SJCRH30 (cell line): ENCODE measurements around the gene PRKCA. TPM values are rescaled to one million over a fixed set of nuclear protein-coding genes. Genes with fewer than 3 reads are reported as not detected.

Experiments used
- DNase-seq, 2 experiments: peaks; one replicate each; pipeline ENCODE4 v3.0.0-alpha.2; 2015 to 2020
- H3K27ac ChIP-seq: fragments of 250-450 bp; sonication (Bioruptor Pico); 2 replicates; pipeline ENCODE4 v1.5.1; 2020; ENCODE audit warnings: mild to moderate bottlenecking, moderate library complexity
- H3K27me3 ChIP-seq: fragments of 250-450 bp; sonication (Bioruptor Pico); 2 replicates; pipeline ENCODE4 v1.5.1; 2020; ENCODE audit warnings: mild to moderate bottlenecking, moderate library complexity
- H3K36me3 ChIP-seq: fragments of 250-450 bp; sonication (Bioruptor Pico); 2 replicates; pipeline ENCODE4 v1.5.1; 2020; ENCODE audit warnings: mild to moderate bottlenecking, moderate library complexity
- H3K4me1 ChIP-seq: fragments of 250-450 bp; sonication (Bioruptor Pico); 2 replicates; pipeline ENCODE4 v1.5.1; 2020; ENCODE audit warnings: mild to moderate bottlenecking, moderate library complexity
- H3K4me3 ChIP-seq: fragments of 250-450 bp; sonication (Bioruptor Pico); 2 replicates; pipeline ENCODE4 v1.5.1; 2020; ENCODE audit warnings: mild to moderate bottlenecking, moderate library complexity
- H3K9me3 ChIP-seq: fragments of 250-450 bp; sonication (Bioruptor Pico); replicated peaks from 2 replicates; pipeline ENCODE4 v1.5.1; 2020; ENCODE audit warnings: mild to moderate bottlenecking, moderate library complexity
- total RNA-seq: library from RNA; depleted of rRNA; stranded (reverse); fragments of >200 nt; shearing (Covaris generic); gene quantifications from 2 replicates; pipeline ENCODE4 v1.2.3, GENCODE V29; 2014

PRKCA gene
- total RNA-seq, 1 experiment from 2014 or later = 24.7 TPM

- Histone ChIP-seq H3K9me3 (no peaks in the 10 kb centered on the region), H3K27ac (no peak overlapping the region), H3K36me3 (peaks cover 13% of the 10 kb centered on the region), H3K27me3 (no peaks in the 10 kb centered on the region), H3K4me1 (no peaks in the 10 kb centered on the region), H3K4me3 (no peak overlapping the region)
- no peak for DNase-seq
Observed at GRCh38 chr17:66750781-66751543, 448.5 kb downstream of the PRKCA start.

- H3K27ac ChIP-seq = no peak overlapping the region
- no peak for DNase-seq
- H3K4me3 ChIP-seq = no peak overlapping the region
- no peaks in the 10 kb centered on the region for H3K9me3 ChIP-seq
- H3K36me3 ChIP-seq = peaks cover 13% of the 10 kb centered on the region
- no peaks in the 10 kb centered on the region for H3K4me1 ChIP-seq
- H3K27me3 ChIP-seq = no peaks in the 10 kb centered on the region
Observed at GRCh38 chr17:66751771-66752170, 449.4 kb downstream of the PRKCA start.

GRCh38 chr17:66752411-66752810, 450.0 kb downstream of the PRKCA start:
- peaks cover 12% of the 10 kb centered on the region for H3K36me3 ChIP-seq
- no peak for DNase-seq
- no peaks in the 10 kb centered on the region for H3K4me1 ChIP-seq
- H3K4me3 ChIP-seq = no peak overlapping the region
- no peaks in the 10 kb centered on the region for H3K27me3 ChIP-seq
- no peaks in the 10 kb centered on the region for H3K9me3 ChIP-seq
- H3K27ac ChIP-seq = no peak overlapping the region

GRCh38 chr17:66753126-66753920, 450.9 kb downstream of the PRKCA start:
- Histone ChIP-seq H3K27me3 (no peaks in the 10 kb centered on the region), H3K4me3 (no peak overlapping the region), H3K27ac (no peak overlapping the region), H3K36me3 (peaks cover 10% of the 10 kb centered on the region), H3K9me3 (no peaks in the 10 kb centered on the region), H3K4me1 (no peaks in the 10 kb centered on the region)
- DNase-seq = no peak

- no peaks in the 10 kb centered on the region for H3K27me3 ChIP-seq
- H3K4me3 ChIP-seq = no peak overlapping the region
- H3K9me3 ChIP-seq = no peaks in the 10 kb centered on the region
- peaks cover 10% of the 10 kb centered on the region for H3K36me3 ChIP-seq
- no peak overlapping the region for H3K27ac ChIP-seq
- DNase-seq = no peak
- no peaks in the 10 kb centered on the region for H3K4me1 ChIP-seq
Observed at GRCh38 chr17:66755101-66755943, 452.9 kb downstream of the PRKCA start.

GRCh38 chr17:66755944-66756290, 453.5 kb downstream of the PRKCA start:
- Histone ChIP-seq H3K36me3 (peaks cover 9% of the 10 kb centered on the region), H3K27ac (no peak overlapping the region), H3K4me1 (no peaks in the 10 kb centered on the region), H3K27me3 (no peaks in the 10 kb centered on the region), H3K9me3 (no peaks in the 10 kb centered on the region), H3K4me3 (no peak overlapping the region)
- DNase-seq = no peak

GRCh38 chr17:66760324-66760723, 457.9 kb downstream of the PRKCA start:
- H3K9me3 ChIP-seq = no peaks in the 10 kb centered on the region
- H3K4me3 ChIP-seq = no peak overlapping the region
- H3K36me3 ChIP-seq = no peaks in the 10 kb centered on the region
- DNase-seq = no peak
- H3K27ac ChIP-seq = no peak overlapping the region
- no peaks in the 10 kb centered on the region for H3K4me1 ChIP-seq
- no peaks in the 10 kb centered on the region for H3K27me3 ChIP-seq

- no peaks in the 10 kb centered on the region for H3K27me3 ChIP-seq
- DNase-seq = no peak
- no peaks in the 10 kb centered on the region for H3K4me1 ChIP-seq
- no peak overlapping the region for H3K4me3 ChIP-seq
- H3K27ac ChIP-seq = no peak overlapping the region
- no peaks in the 10 kb centered on the region for H3K36me3 ChIP-seq
- H3K9me3 ChIP-seq = no peaks in the 10 kb centered on the region
Observed at GRCh38 chr17:66762276-66762675, 459.9 kb downstream of the PRKCA start.

- H3K9me3 ChIP-seq = no peaks in the 10 kb centered on the region
- no peaks in the 10 kb centered on the region for H3K27me3 ChIP-seq
- no peaks in the 10 kb centered on the region for H3K36me3 ChIP-seq
- no peak overlapping the region for H3K4me3 ChIP-seq
- H3K27ac ChIP-seq = no peak overlapping the region
- H3K4me1 ChIP-seq = no peaks in the 10 kb centered on the region
- no peak for DNase-seq
Observed at GRCh38 chr17:66763056-66763455, 460.6 kb downstream of the PRKCA start.

GRCh38 chr17:66764506-66764905, 462.1 kb downstream of the PRKCA start:
- Histone ChIP-seq H3K4me3 (no peak overlapping the region), H3K36me3 (no peaks in the 10 kb centered on the region), H3K27ac (no peak overlapping the region), H3K27me3 (no peaks in the 10 kb centered on the region), H3K9me3 (no peaks in the 10 kb centered on the region), H3K4me1 (no peaks in the 10 kb centered on the region)
- peak in 1 of 2 experiments; percentile 38 for DNase-seq

- Histone ChIP-seq H3K27me3 (no peaks in the 10 kb centered on the region), H3K4me3 (no peak overlapping the region), H3K36me3 (no peaks in the 10 kb centered on the region), H3K27ac (no peak overlapping the region), H3K4me1 (no peaks in the 10 kb centered on the region), H3K9me3 (no peaks in the 10 kb centered on the region)
- peak; percentile 19 to 56 for DNase-seq
Observed at GRCh38 chr17:66767154-66767933, 464.9 kb downstream of the PRKCA start.

- peaks cover 3% of the 10 kb centered on the region for H3K36me3 ChIP-seq
- no peaks in the 10 kb centered on the region for H3K27me3 ChIP-seq
- H3K9me3 ChIP-seq = no peaks in the 10 kb centered on the region
- DNase-seq = no peak
- H3K4me1 ChIP-seq = no peaks in the 10 kb centered on the region
- H3K4me3 ChIP-seq = no peak overlapping the region
- H3K27ac ChIP-seq = no peak overlapping the region
Observed at GRCh38 chr17:66769911-66770310, 467.5 kb downstream of the PRKCA start.

- no peak for DNase-seq
- peaks cover 11% of the 10 kb centered on the region for H3K36me3 ChIP-seq
- H3K4me1 ChIP-seq = no peaks in the 10 kb centered on the region
- H3K9me3 ChIP-seq = no peaks in the 10 kb centered on the region
- no peak overlapping the region for H3K4me3 ChIP-seq
- no peaks in the 10 kb centered on the region for H3K27me3 ChIP-seq
- no peak overlapping the region for H3K27ac ChIP-seq
Observed at GRCh38 chr17:66772148-66772812, 469.9 kb downstream of the PRKCA start.

GRCh38 chr17:66775271-66775670, 472.9 kb downstream of the PRKCA start:
- no peaks in the 10 kb centered on the region for H3K27me3 ChIP-seq
- H3K4me3 ChIP-seq = no peak overlapping the region
- no peaks in the 10 kb centered on the region for H3K9me3 ChIP-seq
- no peak overlapping the region for H3K27ac ChIP-seq
- H3K36me3 ChIP-seq = peaks cover 11% of the 10 kb centered on the region
- no peak for DNase-seq
- H3K4me1 ChIP-seq = no peaks in the 10 kb centered on the region
